Prostate gland (tissue), 2 donors: ENCODE measurements around the gene VKORC1L1.

Experiments
- CTCF ChIP-seq, 4 experiments: fragments of 200-600 bp in 2 of 4; fragments of 450-650 bp in 2 of 4; sonication (generic) in 2 of 4; IDR thresholded peaks; 1 replicate in 3 of 4; 2 replicates in 1 of 4; pipeline ENCODE4 v1.5.1; 2016 to 2019; ENCODE audit warnings: antibody characterized with exemption in 4 of 4, mild to moderate bottlenecking in 2 of 4, moderate library complexity in 2 of 4
- POLR2AphosphoS5 ChIP-seq: sonication (generic); formaldehyde crosslinking; IDR thresholded peaks from one replicate; pipeline ENCODE4 v1.6.1; 2017; ENCODE audit warnings: antibody characterized with exemption

- no peak for TF ChIP-seq CTCF (IDR thresholded peaks at IDR 0.05)
- TF ChIP-seq POLR2AphosphoS5 = no peak
Observed at GRCh38 chr7:65978891-65979582, 106.2 kb downstream of the VKORC1L1 start.
